Endothelial cell of umbilical vein (primary cell): ENCODE results near the gene HMG20A.

ENCODE experiments used
- CTCF ChIP-seq, 2 donors: IDR thresholded peaks; 1 replicate in 1 of 2; 2 replicates in 1 of 2; pipeline ENCODE4 v1.5.1; 2011; ENCODE audit warnings: low read length in 2 of 2, mild to moderate bottlenecking in 2 of 2, moderate library complexity in 2 of 2, control low read depth in 1 of 2, inconsistent platforms in 1 of 2, low read depth in 1 of 2; ENCODE audit not compliant: insufficient read depth in 1 of 2; ENCODE audit errors: extremely low read depth in 1 of 2
- EZH2 ChIP-seq: IDR thresholded peaks from 2 replicates; pipeline ENCODE4 v1.6.1; 2012; ENCODE audit warnings: borderline replicate concordance, low read depth, mild to moderate bottlenecking, moderate library complexity, low read length, inconsistent platforms; ENCODE audit not compliant: severe bottlenecking
- MAX ChIP-seq: IDR thresholded peaks from 2 replicates; pipeline ENCODE4 v1.6.1; 2011; ENCODE audit not compliant: insufficient read depth, insufficient read length
- MYC ChIP-seq: IDR thresholded peaks from one replicate; pipeline ENCODE4 v1.6.1; 2011; ENCODE audit warnings: mild to moderate bottlenecking, low read depth, low read length
- POLR2A ChIP-seq: IDR thresholded peaks from 2 replicates; pipeline ENCODE4 v1.6.1; 2012; ENCODE audit warnings: low read depth, mild to moderate bottlenecking, control low read depth, low read length
- POLR2AphosphoS5 ChIP-seq: IDR thresholded peaks from 2 replicates; pipeline ENCODE4 v1.6.1; 2012; ENCODE audit warnings: low read depth, mild to moderate bottlenecking, control low read depth, low read length, moderate library complexity; ENCODE audit not compliant: insufficient read depth

- TF ChIP-seq CTCF (IDR thresholded peaks at IDR 0.05; ENCODE audit: extremely low read depth in 1 of 2, insufficient read depth in 1 of 2, low read depth in 1 of 2, low read length in 2 of 2) (no peak), POLR2A (no peak), MAX (no peak), EZH2 (no peak), MYC (no peak), POLR2AphosphoS5 (no peak)
These were observed 78.5 kb downstream of the HMG20A start for GRCh38 chr15:77499087-77499760.
